ENCODE measurements around the gene KAT6B.

KAT6B gene

DNA sequence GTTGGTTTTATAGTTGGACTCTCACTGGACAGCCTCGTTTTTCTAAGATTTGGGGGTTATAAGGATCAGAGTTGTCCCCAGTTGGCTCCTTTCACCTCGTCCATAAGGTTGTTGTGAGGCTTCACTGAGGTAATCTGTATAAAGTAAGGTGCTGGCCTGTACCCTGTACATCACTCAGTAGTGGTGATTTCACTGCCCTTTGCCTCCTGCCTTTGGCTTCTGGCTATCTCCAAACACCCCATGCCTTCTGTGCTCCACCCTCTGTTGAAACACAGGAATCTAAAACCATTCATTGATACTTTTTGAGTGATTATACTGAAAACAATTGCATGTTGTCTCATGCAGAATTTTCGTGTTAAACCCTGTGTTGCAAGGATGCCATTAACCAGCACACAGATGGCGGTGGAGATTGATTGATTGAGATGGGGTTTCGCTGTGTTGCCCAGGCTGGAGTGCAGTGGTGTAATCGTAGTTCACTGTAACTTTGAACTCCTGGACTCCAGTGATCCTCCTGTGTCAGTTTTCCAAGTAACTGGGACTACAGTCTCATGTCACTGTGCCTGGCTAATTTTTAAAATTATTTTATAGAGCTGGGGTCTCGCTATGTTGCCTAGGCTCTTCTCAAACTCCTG is 55.0 kb downstream of the KAT6B start:
- ChIA-PET POLR2A (no interaction called here), CTCF (no interaction called here)
- Histone ChIP-seq H3K4me3 (ENCODE audit: low read depth, low read length) (no peak overlapping the region), H3K4me1 (ENCODE audit: control insufficient read depth, insufficient read depth, low read length) (peaks cover 10% of the 10 kb centered on the region), H3K36me3 (ENCODE audit: control insufficient read depth in 2 of 2, insufficient read depth in 1 of 2, low read length in 2 of 2) (no peaks in the 10 kb centered on the region; a peak in 1 of 3 replicates), H3K27ac (ENCODE audit: extremely low read depth, low read depth, low read length) (no peak overlapping the region), H3K9me3 (ENCODE audit: control insufficient read depth, insufficient read depth, low read depth, low read length) (no peaks in the 10 kb centered on the region)
- no peak for TF ChIP-seq PRDM2 (tag by site-specific recombination; IDR thresholded peaks at IDR 0.05; ENCODE audit: borderline replicate concordance)

GRCh38 chr10:74882427-74882826 is 56.0 kb downstream of the KAT6B start:
- no peak overlapping the region for H3K4me3 ChIP-seq (ENCODE audit: low read depth, low read length)
- H3K27ac ChIP-seq (ENCODE audit: extremely low read depth, low read depth, low read length) = no peak overlapping the region
- peaks cover 8% of the 10 kb centered on the region; the same call in 1 of the 2 replicates for H3K4me1 ChIP-seq (ENCODE audit: control insufficient read depth, insufficient read depth, low read length)
- no peaks in the 10 kb centered on the region; a peak in 1 of 3 replicates for H3K36me3 ChIP-seq (ENCODE audit: control insufficient read depth in 2 of 2, insufficient read depth in 1 of 2, low read length in 2 of 2)
- ChIA-PET CTCF (no interaction called here), POLR2A (no interaction called here)
- H3K9me3 ChIP-seq (ENCODE audit: control insufficient read depth, insufficient read depth, low read depth, low read length) = no peaks in the 10 kb centered on the region
- no peak for TF ChIP-seq ZNF585B (tag by site-specific recombination; IDR thresholded peaks at IDR 0.05)
- TF ChIP-seq ZNF423 (tag by site-specific recombination; IDR thresholded peaks at IDR 0.05) = no peak
- TF ChIP-seq ZNF518A (tag by site-specific recombination; conservative IDR thresholded peaks at IDR 0.05; ENCODE audit: low read depth) = no peak
- TF ChIP-seq ZNF558 (tag by site-specific recombination; IDR thresholded peaks at IDR 0.05) = no peak
- no peak for TF ChIP-seq GFI1B (tag by site-specific recombination; IDR thresholded peaks at IDR 0.05)
- TF ChIP-seq, protein P1, sequence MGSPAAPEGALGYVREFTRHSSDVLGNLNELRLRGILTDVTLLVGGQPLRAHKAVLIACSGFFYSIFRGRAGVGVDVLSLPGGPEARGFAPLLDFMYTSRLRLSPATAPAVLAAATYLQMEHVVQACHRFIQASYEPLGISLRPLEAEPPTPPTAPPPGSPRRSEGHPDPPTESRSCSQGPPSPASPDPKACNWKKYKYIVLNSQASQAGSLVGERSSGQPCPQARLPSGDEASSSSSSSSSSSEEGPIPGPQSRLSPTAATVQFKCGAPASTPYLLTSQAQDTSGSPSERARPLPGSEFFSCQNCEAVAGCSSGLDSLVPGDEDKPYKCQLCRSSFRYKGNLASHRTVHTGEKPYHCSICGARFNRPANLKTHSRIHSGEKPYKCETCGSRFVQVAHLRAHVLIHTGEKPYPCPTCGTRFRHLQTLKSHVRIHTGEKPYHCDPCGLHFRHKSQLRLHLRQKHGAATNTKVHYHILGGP (tag by site-specific recombination; IDR thresholded peaks at IDR 0.05) = no peak
- TF ChIP-seq ZNF248 (tag by site-specific recombination; IDR thresholded peaks at IDR 0.05) = no peak
- no peak for TF ChIP-seq KLF8 (tag by site-specific recombination; IDR thresholded peaks at IDR 0.05)
- no peak for TF ChIP-seq ZNF214 (tag by site-specific recombination; IDR thresholded peaks at IDR 0.05; ENCODE audit: borderline replicate concordance)
- no peak for TF ChIP-seq ZNF660 (tag by site-specific recombination; IDR thresholded peaks at IDR 0.05)

All from HEK293 (cell line).